Inflammatory macrophage treated with lipopolysaccharide for 1 hour (primary cell): Measurements from ENCODE around the gene ZYX.

ENCODE experiments used
- DNase-seq, 2 donors: peaks; one replicate each; pipeline ENCODE4 v3.0.0-alpha.2; 2020 to 2022

ZYX gene, protein sequence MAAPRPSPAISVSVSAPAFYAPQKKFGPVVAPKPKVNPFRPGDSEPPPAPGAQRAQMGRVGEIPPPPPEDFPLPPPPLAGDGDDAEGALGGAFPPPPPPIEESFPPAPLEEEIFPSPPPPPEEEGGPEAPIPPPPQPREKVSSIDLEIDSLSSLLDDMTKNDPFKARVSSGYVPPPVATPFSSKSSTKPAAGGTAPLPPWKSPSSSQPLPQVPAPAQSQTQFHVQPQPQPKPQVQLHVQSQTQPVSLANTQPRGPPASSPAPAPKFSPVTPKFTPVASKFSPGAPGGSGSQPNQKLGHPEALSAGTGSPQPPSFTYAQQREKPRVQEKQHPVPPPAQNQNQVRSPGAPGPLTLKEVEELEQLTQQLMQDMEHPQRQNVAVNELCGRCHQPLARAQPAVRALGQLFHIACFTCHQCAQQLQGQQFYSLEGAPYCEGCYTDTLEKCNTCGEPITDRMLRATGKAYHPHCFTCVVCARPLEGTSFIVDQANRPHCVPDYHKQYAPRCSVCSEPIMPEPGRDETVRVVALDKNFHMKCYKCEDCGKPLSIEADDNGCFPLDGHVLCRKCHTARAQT

DNA sequence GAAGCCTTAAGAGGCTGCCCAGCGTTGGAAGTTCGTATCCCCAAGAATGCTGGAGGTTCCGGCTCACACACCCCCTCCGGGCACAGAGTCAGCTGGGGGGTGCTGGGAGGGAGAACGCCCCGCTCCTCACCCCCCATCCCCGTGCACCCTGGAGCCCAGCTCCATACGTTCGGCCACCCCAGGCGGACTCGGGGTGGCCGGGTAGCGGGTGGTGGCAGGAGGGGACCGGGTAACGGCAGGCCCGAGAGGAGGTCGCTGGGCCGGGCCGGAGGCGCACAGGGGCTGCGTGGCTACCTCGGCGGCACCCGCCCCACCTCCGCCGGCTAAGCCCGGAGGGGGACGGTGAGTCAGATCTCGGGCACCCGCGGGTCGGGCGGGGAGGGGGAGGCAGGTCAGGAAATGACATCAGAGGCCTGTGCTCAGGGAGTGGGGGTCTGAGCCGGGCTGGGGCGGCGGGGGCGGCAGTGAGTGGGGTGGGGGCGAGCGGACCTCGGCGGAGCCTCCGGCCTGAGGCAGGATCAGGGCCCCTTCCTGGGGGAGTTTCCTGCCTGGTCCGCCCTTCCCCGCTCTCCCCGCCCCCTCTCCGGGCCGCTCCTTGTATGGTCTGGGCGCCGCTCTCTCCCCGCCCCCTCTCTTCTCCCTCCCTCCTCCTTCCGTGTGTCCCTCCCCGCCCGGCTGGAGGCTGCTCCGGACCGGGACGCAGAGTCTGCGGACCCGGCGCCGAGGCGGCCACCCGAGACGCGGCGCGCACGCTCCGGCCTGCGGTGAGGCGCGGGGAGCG is at the start of gene ZYX:
Gene ZYX (plus strand): TSS at position 700 of the 781 bp plus-strand sequence. CDS start 227 bp downstream, outside the sequence.
- peak; percentile 92 to 96 for DNase-seq

DNA sequence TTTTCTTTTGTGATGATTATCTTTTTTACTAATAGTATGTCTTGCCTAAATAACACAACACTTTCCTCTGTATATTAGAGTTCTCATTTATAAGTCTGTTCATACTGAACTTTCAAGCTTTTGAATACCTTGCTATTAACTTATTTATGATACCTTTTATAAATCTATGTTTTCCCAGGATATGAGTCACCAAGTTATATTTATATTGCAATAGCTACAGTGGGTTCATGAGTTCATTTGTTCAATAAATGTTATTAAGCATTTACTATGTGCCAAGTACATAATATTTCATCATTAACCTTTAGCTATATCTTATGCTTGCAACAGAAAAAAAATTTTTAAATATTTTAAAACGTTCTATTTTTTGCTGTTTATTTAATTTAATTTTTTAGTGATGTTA is 46.9 kb upstream of the ZYX start:
- no peak for DNase-seq

DNA sequence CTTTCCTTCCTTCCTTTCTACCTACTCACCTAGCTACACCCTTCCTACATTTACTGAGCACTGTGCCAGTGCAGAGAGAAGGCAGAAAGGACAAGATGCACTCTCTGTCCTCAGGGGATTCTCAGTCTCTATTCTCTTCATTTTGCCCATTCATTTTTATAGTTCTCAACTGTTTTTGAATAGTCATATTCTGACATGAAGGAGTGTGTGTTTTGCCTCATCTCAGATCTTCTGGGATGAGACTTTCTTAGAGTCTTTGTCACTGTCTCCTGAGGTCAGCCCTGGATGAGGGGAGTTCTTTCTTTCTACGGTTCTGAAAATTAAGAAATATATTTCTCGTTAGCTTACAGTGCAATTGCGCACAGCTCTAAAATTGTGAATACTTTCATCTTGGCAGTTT is 43.9 kb upstream of the ZYX start:
- no peak for DNase-seq

DNA sequence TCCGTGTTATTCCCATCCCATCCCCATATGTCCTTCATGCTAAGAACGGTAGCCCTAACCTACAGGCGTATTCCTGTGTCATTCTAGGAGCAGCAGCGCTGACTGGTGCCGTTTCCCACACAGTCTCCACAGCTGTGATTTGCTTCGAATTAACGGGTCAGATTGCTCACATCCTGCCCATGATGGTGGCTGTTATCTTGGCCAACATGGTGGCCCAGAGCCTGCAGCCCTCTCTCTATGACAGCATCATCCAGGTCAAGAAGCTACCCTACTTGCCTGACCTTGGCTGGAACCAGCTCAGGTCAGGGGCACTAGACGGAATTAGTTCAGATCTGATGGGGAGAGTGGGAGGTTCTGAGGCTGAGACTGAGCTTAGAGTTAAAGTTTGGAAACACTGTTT is 39.3 kb upstream of the ZYX start:
- no peak for DNase-seq

DNA sequence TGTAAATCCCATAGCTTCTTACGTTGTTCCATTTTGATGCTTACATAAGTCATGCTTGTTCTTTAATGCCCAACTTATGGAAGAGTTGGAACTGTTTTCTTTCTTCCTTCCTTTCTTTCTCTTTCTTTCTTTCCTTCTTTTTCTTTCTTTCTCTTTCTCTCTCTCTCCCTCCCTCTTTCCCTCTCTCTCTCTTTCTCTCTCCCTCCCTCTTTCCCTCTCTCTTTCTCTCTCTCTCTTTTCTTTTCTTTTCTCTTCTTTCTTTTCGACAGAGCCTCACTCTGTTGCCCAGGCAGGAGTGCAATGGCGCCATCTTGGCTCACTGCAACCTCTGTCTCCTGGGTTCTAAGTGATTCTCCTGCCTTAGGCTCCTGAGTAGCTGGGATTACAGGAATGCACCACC is 37.5 kb upstream of the ZYX start:
- no peak for DNase-seq

DNA sequence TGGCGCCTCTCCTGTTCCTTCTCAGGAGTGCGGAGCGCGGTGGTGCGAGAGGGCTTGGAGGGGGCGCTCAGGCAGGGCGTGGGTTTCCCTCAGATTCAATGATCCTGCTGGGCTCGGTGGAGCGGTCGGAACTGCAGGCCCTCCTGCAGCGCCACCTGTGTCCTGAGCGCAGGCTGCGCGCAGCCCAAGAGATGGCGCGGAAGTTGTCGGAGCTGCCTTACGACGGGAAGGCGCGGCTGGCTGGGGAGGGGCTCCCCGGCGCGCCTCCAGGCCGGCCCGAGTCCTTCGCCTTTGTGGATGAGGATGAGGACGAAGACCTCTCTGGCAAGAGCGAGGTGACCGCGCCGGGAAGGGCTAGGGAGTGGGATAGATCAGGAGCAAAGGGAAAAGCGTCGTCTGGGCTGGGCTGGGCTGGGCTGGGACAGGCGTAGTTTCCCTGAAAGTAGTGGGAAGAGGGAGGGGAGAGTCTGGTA is 35.7 kb upstream of the ZYX start:
- peak; percentile 17 to 40 for DNase-seq

DNA sequence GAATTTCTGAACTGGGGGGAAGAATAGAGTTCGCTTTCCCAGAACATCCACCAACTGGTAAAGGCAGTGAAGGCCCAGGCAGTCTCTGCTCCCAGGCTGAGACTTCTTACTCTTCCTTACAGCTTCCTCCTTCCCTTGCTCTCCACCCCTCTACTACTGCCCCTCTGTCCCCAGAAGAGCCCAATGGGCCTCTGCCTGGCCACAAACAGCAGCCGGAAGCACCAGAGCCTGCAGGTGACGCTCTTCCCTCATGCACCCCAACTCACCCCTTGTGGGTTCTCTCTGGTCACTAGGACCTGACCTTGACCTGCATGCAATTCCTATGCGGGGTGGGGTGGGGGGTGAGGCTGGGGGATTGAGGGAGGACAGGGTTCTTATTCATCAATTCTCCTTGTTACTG is 35.1 kb upstream of the ZYX start:
- DNase-seq: no peak

DNA sequence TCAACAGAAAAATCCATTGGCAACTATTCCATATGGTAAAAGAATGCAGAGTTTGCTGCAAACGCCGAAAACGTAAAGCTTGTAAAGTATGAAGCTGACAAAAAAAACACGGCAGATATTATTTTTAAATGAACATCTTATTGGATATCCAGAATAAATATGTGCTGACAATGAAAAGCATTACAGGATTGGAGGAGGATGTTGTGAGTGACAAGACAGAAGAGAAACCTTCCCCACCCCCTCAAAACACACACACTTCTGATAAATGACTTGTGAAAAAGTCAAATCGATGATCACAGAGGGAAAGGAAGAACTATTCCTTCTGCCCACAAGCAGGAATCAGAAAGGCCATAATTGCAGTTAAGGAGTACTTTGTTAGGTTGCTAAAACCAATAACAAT is 33.2 kb upstream of the ZYX start:
- DNase-seq: no peak

DNA sequence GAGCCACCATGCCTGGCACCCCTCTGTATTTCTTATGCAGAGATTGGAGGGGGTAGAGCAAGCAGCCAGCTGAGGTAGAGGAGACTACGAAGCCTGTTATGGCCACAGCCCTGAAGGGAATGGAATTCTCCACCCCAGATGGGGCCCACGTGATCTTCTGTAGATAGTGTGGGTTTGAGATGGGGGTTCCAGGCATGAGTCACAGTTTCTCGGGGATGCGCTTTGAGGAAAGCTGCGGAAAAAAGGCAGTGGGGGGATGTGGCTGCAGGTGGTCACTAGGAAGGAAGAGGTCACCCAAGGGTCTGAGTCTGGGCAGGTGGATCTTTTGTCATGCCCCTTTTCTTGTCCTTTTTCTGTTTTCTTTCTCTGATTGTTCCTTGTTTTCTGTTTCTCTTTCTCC is 30.1 kb upstream of the ZYX start:
- no peak for DNase-seq

DNA sequence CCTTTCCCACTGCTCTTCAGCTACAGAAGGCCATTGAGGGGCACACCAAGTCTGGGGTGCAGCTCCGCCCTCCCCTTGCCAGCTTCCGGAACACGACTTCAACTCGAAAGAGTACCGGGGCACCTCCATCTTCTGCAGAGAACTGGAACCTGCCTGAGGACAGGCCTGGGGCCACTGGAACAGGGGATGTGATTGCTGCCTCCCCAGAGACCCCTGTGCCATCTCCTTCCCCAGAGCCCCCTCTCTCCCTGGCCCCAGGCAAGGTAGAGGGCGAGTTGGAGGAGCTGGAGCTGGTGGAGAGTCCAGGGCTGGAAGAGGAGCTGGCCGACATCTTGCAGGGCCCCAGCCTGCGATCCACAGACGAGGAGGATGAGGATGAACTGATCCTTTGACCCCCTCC is 29.6 kb upstream of the ZYX start:
- no peak for DNase-seq

DNA sequence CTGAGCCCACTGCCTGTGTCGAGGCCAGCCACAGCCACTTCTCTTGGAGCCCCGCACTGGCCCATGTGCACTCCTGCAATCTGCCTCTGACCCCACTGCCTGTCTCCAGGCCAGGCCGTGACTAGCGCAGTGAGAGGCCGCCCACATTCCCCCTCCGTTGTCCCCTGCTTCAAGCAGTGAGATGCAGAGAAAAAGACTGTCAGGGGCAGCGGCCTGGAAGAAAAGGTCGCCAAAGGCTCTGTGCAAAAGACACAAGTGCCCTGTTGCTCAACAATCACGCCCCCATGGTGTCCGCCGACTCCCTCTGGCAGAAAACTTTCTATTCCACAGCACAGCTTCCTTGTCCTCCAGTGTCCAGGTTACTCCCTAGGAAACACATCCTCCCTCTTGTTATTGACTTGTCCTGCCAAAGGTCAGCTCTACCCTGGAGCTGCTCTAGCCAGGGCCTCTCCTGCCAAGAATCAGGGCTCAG is 28.6 kb upstream of the ZYX start:
- DNase-seq: peak in 1 of 2 donors; percentile 24

DNA sequence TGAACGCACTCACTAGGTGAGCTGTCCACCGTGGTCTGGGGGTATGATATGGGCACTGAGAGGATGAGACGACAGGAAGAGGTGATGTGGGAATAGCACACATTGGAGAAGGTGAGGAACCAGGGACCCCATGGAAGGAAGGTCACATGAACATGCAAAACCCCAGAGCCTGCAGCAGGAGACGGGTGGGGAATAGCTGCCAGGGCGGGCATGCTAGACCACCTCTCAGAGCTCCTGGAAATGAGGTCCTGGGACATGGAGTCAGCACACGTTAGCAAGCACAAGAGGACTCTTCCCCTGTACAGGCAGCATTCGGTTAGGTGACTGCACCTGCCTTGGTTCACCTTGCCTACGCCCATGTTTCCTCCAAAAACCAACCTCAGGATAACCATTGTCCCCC is 26.8 kb upstream of the ZYX start:
- no peak for DNase-seq

DNA sequence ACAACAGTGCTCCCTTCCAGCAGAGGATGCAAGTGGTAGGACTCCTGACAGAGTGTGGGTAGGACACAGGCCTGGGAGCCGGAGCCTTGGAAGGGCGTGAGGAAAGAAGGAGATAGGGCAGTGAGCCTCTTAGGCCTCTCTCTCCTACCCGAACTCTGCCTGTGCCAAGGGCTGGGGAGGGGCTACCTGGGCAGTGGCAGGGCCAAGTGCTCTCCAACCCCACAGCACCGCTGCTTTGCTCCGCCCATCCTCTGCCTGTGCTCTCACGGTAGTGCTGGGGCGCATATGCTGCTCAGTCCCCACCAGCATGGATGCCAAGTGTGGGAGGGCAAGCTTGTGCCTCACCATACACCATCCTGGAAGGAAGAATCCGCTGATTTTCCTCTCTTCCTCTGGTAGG is 26.2 kb upstream of the ZYX start:
- no peak for DNase-seq

DNA sequence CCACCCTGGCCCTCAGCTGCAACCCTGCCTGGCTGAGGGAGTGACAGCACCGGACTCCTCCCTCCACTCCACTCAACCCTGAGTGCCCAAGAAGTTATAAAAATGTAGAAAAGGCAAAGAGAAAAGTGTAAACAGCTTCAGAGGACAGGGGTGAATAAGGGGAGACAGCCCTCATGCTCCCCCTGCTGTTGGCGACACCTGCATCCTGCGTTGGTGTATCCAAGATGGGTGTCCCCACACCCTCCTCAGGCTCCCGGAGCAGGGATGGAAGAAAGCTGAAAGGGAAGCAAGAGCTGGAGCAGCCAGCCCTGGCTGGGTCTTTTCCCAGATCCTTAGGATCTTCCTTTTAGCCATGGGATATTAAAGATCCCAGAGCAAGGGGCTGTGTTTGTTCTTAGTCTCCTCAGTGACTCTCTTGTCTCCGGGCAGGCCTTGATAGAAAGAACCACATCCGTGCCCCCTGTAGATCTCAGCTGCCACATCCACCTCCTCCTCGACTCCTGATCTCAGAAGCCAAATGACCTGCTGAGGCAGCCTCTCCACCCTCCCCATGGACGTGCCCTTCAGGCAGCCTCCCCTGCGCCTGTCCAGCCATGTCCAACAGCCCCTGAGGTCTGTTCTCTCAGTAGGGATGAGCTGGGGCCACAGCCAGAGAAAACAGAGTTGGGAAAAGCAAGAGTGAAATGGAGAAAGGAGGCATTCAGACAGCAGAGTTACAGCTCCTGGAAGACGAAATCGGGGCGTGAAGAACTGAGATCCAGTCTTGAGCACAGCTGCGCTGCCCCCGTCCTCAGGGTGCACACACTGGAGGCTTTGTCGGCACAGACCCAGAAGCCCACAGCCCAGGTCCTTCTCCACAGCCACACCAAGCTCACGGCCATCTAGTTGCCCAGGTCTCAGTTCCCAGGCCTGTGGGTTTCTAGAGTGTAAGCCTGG is 25.4 kb upstream of the ZYX start:
- no peak for DNase-seq

DNA sequence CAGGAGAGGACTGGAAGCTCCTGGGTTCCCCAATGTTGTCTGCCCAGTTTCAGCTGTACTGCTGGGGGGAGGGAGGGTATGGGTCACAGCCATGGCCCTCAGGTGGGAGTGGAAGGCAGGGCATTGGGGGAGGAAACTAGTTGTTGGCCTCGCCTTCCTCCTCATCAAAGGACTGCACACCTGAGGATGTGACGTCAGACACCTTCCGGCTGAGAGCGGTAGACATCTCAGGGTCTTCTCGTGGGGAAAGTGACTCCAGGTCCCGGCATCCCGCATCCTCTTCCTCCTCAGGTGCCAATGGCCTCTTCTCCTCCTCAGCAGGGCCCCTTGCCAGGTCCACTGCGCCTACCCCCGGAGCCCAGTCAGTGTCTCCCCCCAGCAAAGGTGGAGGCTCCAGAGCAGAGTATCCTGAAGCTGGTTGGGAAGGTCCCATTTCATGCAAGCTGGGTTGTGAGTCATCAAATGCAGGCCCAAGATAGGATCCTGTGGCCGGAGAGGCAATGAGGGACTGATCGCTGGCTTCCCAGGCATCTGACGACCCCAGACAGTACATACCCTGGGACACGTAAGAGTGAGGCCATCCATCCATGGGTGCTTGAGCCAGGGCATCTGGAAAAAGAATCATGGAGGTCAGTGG is 24.6 kb upstream of the ZYX start:
- no peak for DNase-seq

DNA sequence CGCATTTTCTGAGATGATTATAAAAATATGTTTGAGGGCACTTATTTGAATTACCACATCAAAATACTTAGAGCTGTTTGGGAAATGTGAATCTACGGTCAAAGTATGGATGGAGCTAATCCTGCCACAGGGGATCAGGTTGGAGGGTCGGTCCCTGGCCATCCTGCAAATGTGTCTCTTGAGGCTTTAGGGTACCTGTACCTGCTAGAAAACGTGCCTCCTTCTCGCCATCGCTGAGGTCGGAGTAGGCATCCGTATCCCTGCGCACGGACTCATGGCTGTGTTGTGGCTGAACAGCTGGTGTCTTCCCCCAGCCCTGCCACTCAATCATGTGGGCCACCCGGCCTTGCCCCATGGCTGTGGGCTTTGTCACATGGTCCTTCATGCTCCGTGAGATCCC is 22.5 kb upstream of the ZYX start:
- DNase-seq: no peak

DNA sequence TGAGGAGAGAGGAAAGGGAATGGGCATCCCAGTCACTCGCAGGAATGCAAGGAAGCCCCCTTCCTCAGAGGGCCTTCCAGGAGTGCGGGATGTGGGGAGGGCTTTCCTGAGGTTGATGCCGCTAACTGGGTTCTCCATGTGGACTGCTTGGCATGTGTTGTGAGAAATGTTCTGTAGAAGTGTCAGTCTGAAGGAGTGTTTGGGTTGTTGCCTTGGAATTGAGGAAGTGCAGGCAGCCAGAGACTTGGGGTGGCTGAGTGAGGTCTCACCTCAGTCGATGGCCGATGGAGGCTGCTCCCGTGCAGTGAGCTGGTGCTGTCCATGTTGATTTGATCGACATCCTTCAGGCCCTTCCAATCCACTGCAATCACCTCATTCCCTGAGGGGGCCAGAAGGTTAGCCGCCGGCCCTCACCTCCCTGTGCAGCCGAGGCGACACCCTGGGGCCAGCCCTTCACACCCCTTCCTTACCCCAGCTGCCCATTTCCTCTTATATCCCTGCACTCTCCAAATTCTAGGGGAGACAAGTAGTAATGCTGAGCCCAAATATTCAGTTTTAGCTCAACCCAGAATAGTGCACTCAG is 21.3 kb upstream of the ZYX start:
- DNase-seq: no peak

DNA sequence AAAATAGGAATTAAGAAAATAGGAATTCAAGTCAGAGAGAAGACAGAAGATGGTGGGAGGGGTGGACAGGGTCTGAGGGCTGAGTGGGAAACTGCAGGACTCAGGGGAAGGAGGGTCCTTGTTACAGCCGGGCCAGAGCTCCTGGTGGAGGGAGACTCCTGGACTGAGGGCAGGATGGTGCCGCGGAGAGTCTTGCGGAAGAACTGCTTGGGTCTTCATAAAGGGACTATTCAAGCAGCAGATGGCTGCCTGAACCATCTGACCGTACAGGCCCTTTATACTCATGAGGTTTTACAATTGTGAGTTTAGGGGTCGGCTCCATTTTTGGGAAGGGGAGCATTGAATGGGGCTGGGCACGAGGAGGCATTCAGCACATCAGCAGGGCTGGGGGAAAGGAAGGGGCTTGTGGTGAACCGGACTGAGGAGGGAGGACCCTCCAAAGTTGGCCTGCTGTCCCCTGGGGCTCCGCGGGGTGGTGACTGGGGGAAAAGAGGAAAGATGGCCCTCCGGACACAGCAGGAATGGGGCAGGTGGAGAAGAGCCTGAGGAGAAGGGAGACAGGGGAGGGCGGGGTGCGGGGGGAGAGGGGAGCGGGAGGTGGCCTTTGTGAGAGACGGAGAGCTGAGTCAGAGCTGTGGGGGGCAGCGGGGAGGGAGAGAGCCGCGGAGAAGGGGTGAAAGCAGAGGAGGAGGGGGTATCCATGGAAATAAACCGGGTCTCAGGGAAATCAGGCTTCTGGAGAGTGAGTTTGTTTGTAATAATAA is 20.2 kb upstream of the ZYX start:
- DNase-seq: no peak

DNA sequence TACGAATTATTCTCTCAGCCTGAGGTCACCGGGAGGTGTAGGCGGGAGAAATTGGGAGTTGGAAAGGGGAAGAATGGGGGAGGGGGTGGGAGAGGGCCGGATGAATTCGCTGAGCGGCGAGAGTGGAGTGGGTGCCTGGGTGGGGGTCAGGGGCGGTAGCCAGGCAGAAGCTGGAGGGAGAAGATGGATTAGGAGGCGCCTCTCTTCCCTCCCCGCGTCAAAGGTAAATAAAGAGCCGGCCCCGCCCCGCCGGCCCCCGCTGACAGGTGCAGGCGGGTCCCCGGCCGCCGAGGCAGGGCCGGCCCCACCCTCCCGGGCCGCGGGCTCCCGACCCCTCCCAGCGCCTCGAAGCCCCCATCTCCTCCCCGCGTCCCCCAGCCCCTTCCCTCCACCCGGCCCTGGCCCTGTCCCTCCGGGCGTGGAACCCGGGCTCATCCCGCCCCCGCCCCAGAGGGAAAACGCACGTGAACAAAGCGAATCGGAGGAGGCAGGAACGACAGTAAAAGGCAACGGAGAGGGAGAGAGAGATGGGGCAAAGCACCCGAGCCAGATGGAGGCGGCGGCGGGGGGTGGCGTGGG is 19.5 kb upstream of the ZYX start:
- no peak for DNase-seq
